ENCODE data around the gene OR2C3.

DNA sequence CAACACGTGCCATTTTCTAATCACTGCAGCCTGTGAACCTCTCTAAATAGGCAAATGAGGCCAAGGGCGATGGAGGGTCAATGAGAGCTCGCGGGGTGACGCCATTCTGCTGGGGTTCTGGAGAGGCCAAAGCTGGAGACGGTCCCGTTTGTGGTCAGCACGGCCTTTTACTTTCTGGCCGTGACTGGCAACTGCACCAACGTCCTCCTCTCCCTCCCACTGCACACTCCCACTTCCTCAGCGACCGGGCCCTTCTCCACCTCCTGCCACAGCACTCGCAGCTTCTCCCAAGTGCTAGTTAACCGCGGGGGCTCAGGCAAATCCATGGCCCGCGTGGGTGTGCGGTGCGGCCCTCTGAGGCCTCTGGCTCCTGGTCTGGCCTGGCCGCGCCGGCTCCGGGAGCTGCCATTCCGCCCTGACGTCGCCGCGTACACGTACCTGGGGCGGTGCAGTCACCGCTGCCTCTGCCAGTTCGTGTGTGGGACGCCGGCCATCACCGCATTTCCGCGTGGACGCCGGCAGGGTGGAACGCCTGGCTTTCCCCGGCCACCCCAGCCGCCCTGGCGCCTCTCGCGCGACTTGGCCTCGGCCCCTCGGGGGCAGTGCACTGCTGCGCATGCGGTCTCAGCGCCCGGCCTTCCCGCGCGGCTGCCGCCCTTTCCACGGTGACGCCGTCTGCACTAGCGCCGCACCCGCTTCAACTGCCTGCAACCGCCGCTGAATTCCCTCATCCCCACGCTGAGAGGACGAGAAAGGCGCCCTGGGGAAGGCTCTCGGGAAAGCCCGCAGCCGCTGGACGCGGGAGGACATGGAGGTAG is 18.2 kb downstream of the OR2C3 start:
- TF ChIP-seq POLR2A (IDR thresholded peaks at IDR 0.05; ENCODE audit: low read length) = no peak
- TF ChIP-seq GATA1 (IDR thresholded peaks at IDR 0.05; ENCODE audit: low read depth, low read length) = no peak
